GM19452 (cell line): ENCODE data around the gene ARL16.

Experiments
- ATAC-seq: cut with Tn5 transposase; IDR thresholded peaks from one replicate; pipeline ENCODE4 v1.9.1; 2021; ENCODE audit not compliant: unreplicated experiment

The ARL16 gene

GRCh38 chr17:81647640-81648012 lies 36.0 kb downstream of the ARL16 start:
- no peak for ATAC-seq

DNA sequence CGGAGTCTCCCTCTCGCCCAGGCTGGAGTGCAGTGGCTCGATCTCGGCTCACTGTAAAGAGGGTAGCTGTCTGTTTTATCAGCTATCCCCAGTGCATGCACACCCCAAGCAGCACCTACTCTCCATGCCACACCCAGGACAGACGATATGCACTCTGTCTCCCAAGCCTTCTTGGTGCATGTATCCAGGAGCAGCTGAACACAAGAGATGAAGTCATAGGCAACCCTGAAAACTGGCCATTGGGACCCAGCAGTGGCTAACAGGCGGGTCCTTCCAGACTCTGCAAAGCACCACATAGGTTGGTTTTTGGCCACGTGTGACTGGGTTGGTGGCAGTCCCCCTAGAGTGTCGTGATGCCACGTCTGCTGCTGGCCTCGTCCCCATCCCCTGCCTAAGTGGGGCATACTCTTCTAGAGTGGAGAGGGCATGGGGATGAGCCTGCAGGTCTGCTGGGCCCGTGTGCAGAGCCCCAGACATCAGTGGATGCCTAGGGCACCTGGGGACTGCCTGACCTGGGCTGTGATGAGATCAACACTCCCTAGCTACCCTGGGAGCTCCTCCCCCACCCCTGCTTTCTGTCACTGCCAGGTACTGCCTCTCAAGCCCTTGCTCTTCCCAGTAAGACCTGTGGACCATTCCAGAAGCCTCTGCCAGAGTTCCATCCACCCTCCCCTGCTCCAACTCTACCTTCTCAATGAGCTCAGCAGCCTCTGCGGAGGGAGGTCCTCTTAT lies 36.6 kb downstream of the ARL16 start:
- ATAC-seq = no peak

DNA sequence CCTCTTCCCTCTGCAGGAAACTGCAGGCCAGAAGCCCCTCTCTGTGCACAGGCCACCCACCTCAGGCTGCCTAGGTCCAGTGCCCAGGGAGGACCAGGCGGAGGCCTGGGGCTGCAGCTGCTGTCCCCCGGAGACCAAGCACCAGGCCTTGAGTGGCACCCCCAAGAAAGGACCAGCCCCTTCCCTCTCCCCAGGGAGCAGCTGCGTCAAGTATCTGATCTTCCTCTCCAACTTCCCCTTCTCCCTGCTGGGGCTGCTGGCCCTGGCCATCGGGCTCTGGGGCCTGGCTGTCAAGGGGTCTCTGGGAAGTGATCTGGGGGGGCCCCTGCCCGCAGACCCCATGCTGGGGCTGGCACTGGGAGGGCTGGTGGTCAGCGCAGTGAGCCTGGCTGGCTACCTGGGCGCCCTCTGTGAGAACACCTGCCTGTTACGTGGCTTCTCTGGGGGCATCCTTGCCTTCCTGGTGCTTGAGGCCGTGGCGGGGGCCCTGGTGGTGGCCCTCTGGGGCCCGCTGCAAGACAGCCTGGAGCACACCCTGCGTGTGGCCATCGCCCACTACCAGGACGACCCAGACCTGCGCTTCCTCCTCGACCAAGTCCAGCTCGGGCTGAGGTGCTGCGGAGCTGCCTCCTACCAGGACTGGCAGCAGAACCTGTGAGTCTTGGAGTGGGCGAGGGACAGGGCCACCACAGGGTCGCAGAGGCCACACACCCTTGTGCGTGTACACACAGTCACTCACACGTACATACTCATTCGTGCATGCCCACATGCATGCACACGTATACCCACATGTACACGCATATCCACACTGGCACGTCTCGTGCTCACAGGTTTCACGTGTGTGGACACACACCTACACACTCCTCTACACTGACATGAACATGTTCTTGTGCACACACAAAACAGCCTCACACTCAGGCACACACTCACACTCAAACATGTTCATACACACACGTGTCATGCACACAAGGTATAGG lies 38.3 kb downstream of the ARL16 start:
- ATAC-seq = no peak

DNA sequence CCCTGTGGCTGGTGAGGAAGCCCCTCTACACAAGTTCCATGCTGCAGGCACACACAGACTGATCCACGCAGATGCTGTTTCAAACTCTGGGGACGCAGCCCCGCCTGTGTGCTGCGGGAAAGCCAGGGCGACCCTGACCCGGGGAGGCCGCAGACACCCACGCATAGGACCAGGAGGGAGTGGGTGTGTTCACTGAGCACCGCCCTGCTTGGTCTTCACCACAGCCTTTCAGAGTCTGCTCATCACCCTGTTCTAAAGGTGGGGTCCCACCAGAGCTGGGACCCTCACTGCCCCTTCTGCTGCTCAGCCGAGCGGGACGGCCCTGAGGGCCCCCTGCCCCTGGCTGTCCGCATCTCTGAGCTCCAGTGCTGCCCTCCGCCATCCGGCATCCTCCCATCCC lies 39.1 kb downstream of the ARL16 start:
- no peak for ATAC-seq

DNA sequence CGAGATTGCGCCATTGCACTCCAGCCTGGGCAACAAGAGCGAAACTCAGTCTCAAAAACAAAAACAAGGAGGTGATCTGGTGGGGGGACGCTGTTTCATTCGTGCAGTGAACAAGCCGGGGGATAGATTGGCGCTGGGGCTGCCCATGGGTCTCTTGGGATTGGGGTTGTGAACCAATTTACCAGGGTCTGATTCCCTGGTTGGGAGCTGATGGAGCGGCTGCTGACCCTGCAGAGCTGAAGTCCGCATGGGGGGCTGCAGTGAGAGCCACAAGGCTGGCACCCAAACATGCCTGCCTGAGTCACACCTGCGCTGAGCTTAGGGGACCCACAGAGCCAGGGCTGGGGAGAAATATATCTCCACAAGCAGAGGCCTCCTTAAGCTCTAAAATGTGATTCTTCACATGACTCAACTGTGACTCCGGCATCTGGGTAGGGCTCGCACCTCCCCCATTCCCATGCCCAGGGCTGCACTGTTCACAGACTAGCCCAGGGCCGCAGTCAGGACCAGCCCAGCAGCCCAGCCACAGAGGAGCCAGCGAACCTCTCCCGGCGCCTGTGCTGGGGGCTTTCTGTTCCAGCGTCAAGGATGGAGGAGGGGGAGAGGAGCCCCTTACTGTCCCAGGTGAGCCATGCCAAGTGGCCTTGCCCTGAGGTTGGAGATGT lies 41.6 kb downstream of the ARL16 start:
- no peak for ATAC-seq

DNA sequence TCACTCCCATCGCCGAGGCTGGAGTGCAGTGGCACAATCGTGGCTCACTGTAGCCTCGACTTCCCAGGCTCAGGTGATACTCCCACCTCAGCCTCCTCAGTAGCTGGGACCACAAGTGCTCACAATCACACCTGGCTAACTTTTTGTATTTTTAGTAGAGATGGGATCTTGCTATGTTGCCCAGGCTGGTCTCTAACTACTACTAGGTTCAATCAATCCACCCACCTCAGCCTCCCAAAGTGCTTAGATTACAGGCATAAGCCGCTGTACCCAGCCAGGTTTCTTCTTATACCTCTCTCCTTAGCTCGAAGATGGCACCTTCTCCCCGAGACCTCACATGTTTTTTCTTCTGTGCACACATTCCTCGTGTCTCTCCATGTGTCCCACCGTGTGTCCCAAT lies 43.6 kb downstream of the ARL16 start:
- no peak for ATAC-seq

GRCh38 chr17:81638683-81639082 lies 44.9 kb downstream of the ARL16 start:
- no peak for ATAC-seq

DNA sequence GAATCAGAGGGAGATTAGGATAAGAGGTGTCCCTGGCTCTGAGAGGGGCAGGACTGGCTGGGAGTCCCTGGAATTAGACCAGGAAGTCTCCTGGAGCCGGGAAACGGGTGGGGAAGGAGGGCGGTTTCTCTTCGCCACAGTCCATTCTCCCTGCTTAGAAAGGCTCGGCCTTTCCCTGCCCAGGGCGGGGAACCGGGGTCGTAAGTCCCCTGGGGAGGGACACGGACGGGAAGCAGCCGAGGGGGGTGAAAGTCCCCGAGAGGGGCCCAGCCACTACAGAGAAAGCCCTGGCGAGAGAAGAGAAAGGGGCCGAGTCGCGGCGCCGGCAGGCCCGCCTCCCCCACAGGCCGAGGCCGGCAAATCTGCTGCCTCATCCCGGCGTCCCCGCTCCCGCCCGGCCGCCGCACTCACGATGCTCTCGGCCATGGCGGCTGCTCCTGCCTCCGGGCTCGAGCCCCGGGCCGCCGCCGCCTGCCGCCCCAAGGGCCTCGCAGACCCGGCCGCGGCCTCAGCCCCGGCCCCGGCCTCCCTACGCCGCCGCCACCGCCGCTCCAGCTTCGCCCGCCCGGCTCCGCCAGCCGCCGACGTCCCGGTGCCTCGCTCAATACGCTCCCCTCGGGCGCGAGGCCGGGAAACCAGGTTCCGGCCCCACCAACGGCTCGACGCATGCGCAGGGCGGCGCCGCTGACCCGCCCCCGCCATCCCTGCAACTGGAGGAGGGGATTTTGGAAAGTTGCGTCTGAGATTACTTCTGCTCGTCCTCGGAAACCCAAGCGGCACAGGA lies 46.9 kb downstream of the ARL16 start, which contains the start of the genes NPLOC4 and TSPAN10:
Gene NPLOC4, minus strand, starts transcription at position 608 of the 784 bp plus-strand sequence. Its CDS starts 182 bp downstream, at position 426.
Gene TSPAN10, plus strand, starts transcription at position 692 of the 784 bp plus-strand sequence. CDS start 5,217 bp downstream, outside the sequence.
- peak; percentile 86 for ATAC-seq

DNA sequence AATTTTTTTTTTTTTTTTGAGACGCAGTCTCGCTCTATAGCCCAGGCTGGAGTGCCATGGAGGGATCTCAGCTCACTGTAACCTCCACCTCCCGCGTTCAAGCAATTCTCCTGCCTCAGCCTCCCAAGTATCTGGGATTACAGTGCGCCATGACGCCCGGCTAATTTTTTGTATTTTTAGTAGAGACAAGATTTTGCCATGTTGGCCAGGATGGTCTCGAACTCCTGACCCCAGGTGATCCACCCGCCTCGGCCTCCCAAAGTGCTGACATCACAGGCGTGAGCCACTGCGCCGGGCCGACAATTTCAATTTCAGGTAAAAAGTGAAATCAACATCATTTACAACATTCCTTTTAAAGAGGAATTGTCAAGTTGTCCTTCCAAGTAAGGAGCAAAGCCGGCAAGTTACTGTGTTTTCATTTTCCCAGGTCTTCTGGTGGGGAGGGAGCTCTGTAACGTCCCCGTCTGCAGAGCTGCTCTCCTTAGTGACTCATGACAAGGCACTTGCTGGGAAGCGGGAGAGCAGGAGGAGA lies 47.6 kb downstream of the ARL16 start:
- ATAC-seq = no peak

- ATAC-seq = no peak
Measured at GRCh38 chr17:81635431-81635830, 48.2 kb downstream of the ARL16 start.

DNA sequence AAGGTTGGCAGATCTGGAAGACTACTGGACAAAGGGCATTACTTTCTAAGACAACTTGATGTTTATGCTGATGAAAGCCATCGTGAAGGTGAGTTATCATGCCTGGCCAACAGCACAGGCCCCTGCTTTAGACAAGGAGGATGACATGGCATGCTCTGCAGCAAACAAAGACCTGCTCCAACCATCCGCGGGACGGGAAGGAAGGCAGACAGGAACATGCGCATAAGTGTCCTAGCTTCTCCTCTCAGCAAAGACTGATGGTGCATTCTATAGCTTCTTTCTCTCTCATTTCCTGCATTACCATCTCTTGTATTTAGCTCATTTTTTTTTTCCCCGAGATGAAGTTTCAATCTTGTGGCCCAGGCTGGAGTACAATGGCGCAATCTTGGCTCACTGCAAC lies 52.1 kb downstream of the ARL16 start:
- ATAC-seq = no peak
